Motor neuron (in vitro differentiated cells): ENCODE results near the gene DGAT2L6. TPM values are rescaled to one million over a fixed set of nuclear protein-coding genes. Genes with fewer than 3 reads are reported as not detected.
A peak's percentile ranks its signal among the peaks of the same experiment; 100 is the strongest.

Source experiments
- ATAC-seq, 8 experiments: fragments of 200-7000 bp; cut with Tn5 transposase; replicated peaks in 6 of 8; 2 replicates each; pipeline ENCODE4 v1.8.0; 2021; ENCODE audit warnings: mild to moderate bottlenecking in 8 of 8, moderate library complexity in 8 of 8
- H3K27ac ChIP-seq, 2 donors: fragments of 250-450 bp; sonication (Bioruptor Pico); 2 replicates each; pipeline ENCODE4 v1.9.0; 2021; ENCODE audit warnings: antibody characterized with exemption in 2 of 2, mild to moderate bottlenecking in 2 of 2, moderate library complexity in 1 of 2
- H3K4me1 ChIP-seq, 2 donors: fragments of 250-450 bp; sonication (Bioruptor Pico); replicated peaks in 1 of 2; 2 replicates each; pipeline ENCODE4 v1.6.1; 2021; ENCODE audit warnings: antibody characterized with exemption in 2 of 2, mild to moderate bottlenecking in 2 of 2, moderate library complexity in 1 of 2
- H3K4me3 ChIP-seq, 5 donors: fragments of 250-450 bp; sonication (Bioruptor Pico); 2 replicates each; pipeline ENCODE4 v1.9.0; 2021; ENCODE audit warnings: antibody characterized with exemption in 5 of 5, mild to moderate bottlenecking in 5 of 5, moderate library complexity in 4 of 5
- WGBS, 10 experiments: fragments of 450-650 bp; shearing (Covaris generic); methylation state at CpG; one replicate each; pipeline ENCODE4 v1.0.0; 2022; 5-methylcytosine and 5-hydroxymethylcytosine counted together
- in situ Hi-C, 9 experiments: fragments of 400-800 bp; cut with MboI; loops; one replicate each; pipeline ENCODE4 v1.15.0; 2021; ENCODE audit warnings: low sequenced_read_pairs in 9 of 9, low pct_unique_long_range_greater_than_20kb in 2 of 9; ENCODE audit not compliant: unreplicated experiment in 9 of 9
- total RNA-seq, 8 experiments: library from RNA; unstranded; fragments of 300-600 nt; gene quantifications; 2 replicates each; pipeline versions ENCODE4 v1.2.3 to v1.2.4, GENCODE V29; 2022

DGAT2L6 gene
- total RNA-seq = under 1 TPM in 1 of 8 experiments, not detected in 7; 0.24 TPM

- Histone ChIP-seq H3K4me3 (no peak within 1 kb of the TSS), H3K27ac (no peak within 1 kb of the TSS), H3K4me1 (peaks cover 10 to 21% of the 10 kb centered on the region in 2 donors)
- ATAC-seq = no peak
- 67 to 100% (median 86%) methylated on average over 1 of the region's 7 CpGs; no CpG with 5 or more reads in 7 of the 10 experiments for WGBS, 10 experiments
- in situ Hi-C loops = no loop called here
These were observed at the start of gene DGAT2L6 for GRCh38 chrX:70176938-70177533. TSS of gene DGAT2L6 (plus strand) at chrX:70177483. CDS start at chrX:70177583, 100 bp downstream.

- Histone ChIP-seq H3K4me3 (no peak overlapping the region), H3K4me1 (peaks cover 2 to 4% of the 10 kb centered on the region in 2 donors), H3K27ac (no peak overlapping the region)
- no peak for ATAC-seq
- in situ Hi-C loops = no loop called here
- WGBS, 10 experiments = 50% methylated on average over 2 of the region's 9 CpGs; no CpG with 5 or more reads in 9 of the 10 experiments
These were observed 49.2 kb upstream of the DGAT2L6 start for GRCh38 chrX:70128071-70128470.

DNA sequence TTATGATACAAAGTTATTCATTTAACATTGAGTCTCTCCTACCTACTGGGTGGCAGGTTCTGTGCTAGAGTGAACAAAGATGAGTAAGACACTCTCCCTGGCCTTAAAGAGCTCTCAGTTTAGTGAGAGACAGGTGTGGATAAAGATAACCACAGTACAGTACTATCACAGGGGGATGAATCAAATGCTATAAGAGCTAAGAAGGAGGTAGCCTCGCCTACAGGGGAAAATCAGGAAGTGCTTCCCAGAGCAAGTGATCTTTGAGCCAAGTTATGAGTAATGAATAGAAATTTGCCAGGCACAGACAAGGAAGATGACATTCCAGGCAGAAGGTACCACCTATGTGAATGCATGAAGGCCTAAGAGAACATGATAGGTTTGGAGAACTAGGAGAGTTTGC is 47.5 kb upstream of the DGAT2L6 start:
- H3K27ac ChIP-seq = no peak overlapping the region
- no peak overlapping the region for H3K4me3 ChIP-seq
- H3K4me1 ChIP-seq = peaks cover 6 to 7% of the 10 kb centered on the region in 2 donors
- ATAC-seq = no peak
- WGBS, 10 experiments = 0 to 86% (median 38%) methylated on average over 1 of the region's 1 CpG; no CpG with 5 or more reads in 6 of the 10 experiments
- in situ Hi-C loops = no loop called here

DNA sequence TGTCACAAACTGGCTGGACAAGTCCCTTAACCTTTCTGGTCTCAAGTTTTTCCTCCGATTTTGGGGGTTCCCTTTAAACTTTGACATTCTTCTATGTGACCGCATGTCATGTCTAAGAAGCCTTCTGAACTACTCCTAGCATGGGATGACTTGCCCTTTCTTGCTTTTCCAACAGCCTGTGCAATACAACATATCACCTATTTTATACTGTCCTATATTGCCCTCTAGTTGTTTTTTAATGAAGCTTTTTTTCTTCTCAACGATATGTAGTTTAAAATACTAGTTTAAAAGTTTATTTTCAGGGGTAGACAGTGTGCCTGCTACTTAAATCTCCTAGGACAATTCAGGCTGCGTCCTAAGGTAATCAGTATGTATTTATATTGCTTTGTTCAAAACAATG is 45.1 kb upstream of the DGAT2L6 start:
- no peak overlapping the region for H3K4me3 ChIP-seq
- ATAC-seq = no peak
- WGBS, 10 experiments = 0 to 80% (median 30%) methylated on average over 1 to 4 of the region's 4 CpGs; no CpG with 5 or more reads in 2 of the 10 experiments
- no peak overlapping the region for H3K27ac ChIP-seq
- peaks cover 7 to 10% of the 10 kb centered on the region in 2 donors for H3K4me1 ChIP-seq
- in situ Hi-C loops = no loop called here

- peak in 1 of 8 experiments; percentile 2 for ATAC-seq
- Histone ChIP-seq H3K27ac (no peak overlapping the region), H3K4me1 (peaks cover 7 to 10% of the 10 kb centered on the region in 2 donors), H3K4me3 (peak overlapping the region; percentile 55 to 91 (median 75))
- 0 to 10% (median 0%) methylated on average over 1 to 4 of the region's 8 CpGs; no CpG with 5 or more reads in 5 of the 10 experiments for WGBS, 10 experiments
- in situ Hi-C loops = no loop called here
These were observed 44.4 kb upstream of the DGAT2L6 start for GRCh38 chrX:70132877-70133302.

- peaks cover 7 to 10% of the 10 kb centered on the region in 2 donors for H3K4me1 ChIP-seq
- in situ Hi-C loops = no loop called here
- H3K4me3 ChIP-seq = peak within 1 kb of the TSS; percentile 55 to 91 (median 75)
- ATAC-seq = peak; percentile 80 to 97 (median 94)
- 0 to 27% (median 25%) methylated on average over 4 to 30 of the region's 59 CpGs; no CpG with 5 or more reads in 7 of the 10 experiments for WGBS, 10 experiments
- H3K27ac ChIP-seq = peak within 1 kb of the TSS; percentile 82 to 91
These were observed 43.8 kb upstream of the DGAT2L6 start, which contains the start of gene IGBP1 for GRCh38 chrX:70133303-70134115. TSS of gene IGBP1 (plus strand) at chrX:70133447. CDS start at chrX:70133948, 501 bp downstream.

DNA sequence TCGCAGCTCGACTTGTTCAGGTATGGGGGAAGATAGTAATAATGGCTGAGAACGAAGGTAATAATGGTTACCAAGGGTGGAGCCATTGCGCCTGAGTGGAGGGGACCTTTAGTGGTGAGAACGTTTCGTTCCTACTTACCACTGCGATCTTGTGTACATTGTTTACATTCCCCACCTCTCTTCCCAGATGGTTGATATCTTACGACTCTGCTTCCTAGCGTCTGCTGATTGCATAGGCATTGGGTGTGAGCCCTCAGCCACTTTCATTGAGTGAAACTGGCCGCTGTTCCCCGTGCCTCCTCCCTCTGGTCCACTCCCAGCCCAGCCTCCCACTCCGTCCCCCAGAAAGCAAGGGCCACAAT is 43.2 kb upstream of the DGAT2L6 start:
- in situ Hi-C loops = no loop called here
- Histone ChIP-seq H3K27ac (peak overlapping the region; percentile 68 to 91), H3K4me1 (peaks cover 7 to 10% of the 10 kb centered on the region in 2 donors), H3K4me3 (peak overlapping the region; percentile 55 to 91 (median 75))
- 0 to 10% (median 0%) methylated on average over 2 to 9 of the region's 12 CpGs; no CpG with 5 or more reads in 7 of the 10 experiments for WGBS, 10 experiments
- ATAC-seq = peak in 4 of 8 experiments; percentile 0 to 45 (median 30)

DNA sequence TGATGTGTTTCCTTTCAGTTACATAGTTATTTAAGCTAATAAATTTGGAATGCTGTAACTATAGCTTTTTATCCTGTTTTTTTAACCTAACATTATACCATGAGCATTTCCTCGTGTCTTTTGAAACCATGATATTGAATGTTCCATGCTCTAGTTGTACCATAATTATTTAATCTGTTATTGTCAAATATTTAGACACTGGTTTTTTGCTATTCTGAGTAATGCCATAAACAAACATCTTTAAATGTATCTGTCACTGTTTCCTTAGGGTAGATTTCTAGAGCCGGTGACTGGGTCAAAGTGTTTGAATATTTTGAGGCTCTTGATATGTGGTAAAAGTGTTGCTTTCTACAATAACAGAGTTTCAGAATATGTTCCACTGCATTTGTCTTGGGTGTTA is 38.7 kb upstream of the DGAT2L6 start:
- in situ Hi-C loops = no loop called here
- no peak overlapping the region for H3K27ac ChIP-seq
- H3K4me3 ChIP-seq = no peak overlapping the region
- H3K4me1 ChIP-seq = peaks cover 4 to 6% of the 10 kb centered on the region in 2 donors
- ATAC-seq = no peak
- WGBS, 10 experiments = 69 to 100% (median 100%) methylated on average over 1 to 2 of the region's 2 CpGs; no CpG with 5 or more reads in 5 of the 10 experiments

DNA sequence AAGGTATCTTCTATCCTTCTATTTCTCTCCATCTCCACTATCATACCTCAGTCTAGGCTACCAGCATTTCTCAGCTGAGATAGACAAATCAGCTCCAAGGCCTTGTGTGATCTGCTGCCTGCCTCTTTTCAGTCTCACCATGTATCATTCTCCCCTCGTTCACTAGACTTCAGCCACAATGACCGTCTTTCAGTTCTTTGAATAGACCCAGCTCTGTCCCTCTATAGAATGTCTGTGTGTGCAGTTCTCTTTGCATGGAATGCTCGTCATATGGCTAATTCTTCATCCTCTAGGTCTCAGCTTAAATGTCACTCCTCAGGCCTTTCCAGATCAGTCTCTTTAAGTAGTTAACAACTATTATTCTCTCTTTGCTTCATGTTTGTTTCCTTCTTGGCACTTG is 37.5 kb upstream of the DGAT2L6 start:
- Histone ChIP-seq H3K4me1 (peaks cover 1 to 3% of the 10 kb centered on the region in 2 donors), H3K4me3 (no peak overlapping the region), H3K27ac (no peak overlapping the region)
- peak in 1 of 8 experiments; percentile 76 for ATAC-seq
- in situ Hi-C loops = no loop called here
- 43 to 100% (median 80%) methylated on average over 1 to 3 of the region's 3 CpGs; no CpG with 5 or more reads in 6 of the 10 experiments for WGBS, 10 experiments

DNA sequence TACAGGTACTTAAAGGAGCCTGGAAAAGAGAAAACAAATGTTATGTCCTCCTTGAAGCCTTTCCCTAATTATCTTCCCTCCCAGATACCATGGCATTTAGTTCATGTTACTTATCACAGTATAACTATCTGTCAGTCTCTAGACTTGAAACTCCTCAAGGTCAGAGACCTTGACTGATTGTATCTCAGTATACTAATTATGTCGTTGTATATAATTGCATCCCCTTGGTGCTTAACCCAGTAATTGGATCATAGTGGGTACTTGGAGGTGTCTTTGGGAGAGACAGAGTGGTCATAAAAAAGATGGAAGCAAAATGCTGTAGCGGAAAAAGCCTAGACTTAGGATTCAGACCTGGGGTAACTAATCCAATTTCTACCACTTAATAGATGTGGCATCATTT is 35.9 kb upstream of the DGAT2L6 start:
- ATAC-seq = no peak
- no peaks in the 10 kb centered on the region for H3K4me1 ChIP-seq
- H3K4me3 ChIP-seq = no peak overlapping the region
- H3K27ac ChIP-seq = no peak overlapping the region
- WGBS, 10 experiments = 60 to 100% (median 90%) methylated on average over 1 to 2 of the region's 2 CpGs; no CpG with 5 or more reads in 6 of the 10 experiments
- in situ Hi-C loops = no loop called here

- ATAC-seq = peak in 5 of 8 experiments; percentile 5 to 48 (median 36)
- in situ Hi-C loops = no loop called here
- H3K4me3 ChIP-seq = no peak overlapping the region
- H3K4me1 ChIP-seq = peaks cover 18 to 25% of the 10 kb centered on the region in 2 donors
- WGBS, 10 experiments = 40 to 90% (median 66%) methylated on average over 1 to 5 of the region's 19 CpGs; no CpG with 5 or more reads in 5 of the 10 experiments
- no peak overlapping the region for H3K27ac ChIP-seq
These were observed 10.4 kb upstream of the DGAT2L6 start for GRCh38 chrX:70166601-70167590.
